Activated CD4-positive, alpha-beta memory T cell treated with anti-CD3 and anti-CD28 coated beads for 36 hours (primary cell): ENCODE data around the gene TMSB15A. TPM values are rescaled to one million over a fixed set of nuclear protein-coding genes. Genes with fewer than 3 reads are reported as not detected.
"Not testable (repeated sequence)": the region's sequence is repeated elsewhere in the genome, so short reads cannot be mapped to it uniquely, and the experiment has no call there.

ENCODE experiments used
- CTCF ChIA-PET: fragments of 350-600 bp; sonication (Branson Sonifier 250); formaldehyde crosslinking; loops from one replicate; lab custom pipeline; 2021; ENCODE audit warnings: antibody characterized with exemption, inconsistent platforms; lab: Charles Lee
- POLR2A ChIA-PET: fragments of 350-600 bp; sonication (Branson Sonifier 250); formaldehyde crosslinking; loops from one replicate; lab custom pipeline; 2021; ENCODE audit warnings: antibody characterized with exemption; lab: Charles Lee
- DNase-seq: peaks from one replicate; pipeline ENCODE4 v3.0.0-alpha.2; 2020
- H3K27ac Mint-ChIP-seq: one replicate; pipeline ENCODE4 v1.8.0; 2021; ENCODE audit warnings: mixed read lengths
- H3K27me3 Mint-ChIP-seq: one replicate; pipeline ENCODE4 v1.8.0; 2021; ENCODE audit warnings: mixed read lengths
- H3K36me3 Mint-ChIP-seq: one replicate; pipeline ENCODE4 v1.8.0; 2021; ENCODE audit warnings: mixed read lengths
- H3K4me1 Mint-ChIP-seq: one replicate; pipeline ENCODE4 v1.8.0; 2021; ENCODE audit warnings: low read depth, mixed read lengths
- H3K4me3 Mint-ChIP-seq: one replicate; pipeline ENCODE4 v1.8.0; 2021; ENCODE audit warnings: mild to moderate bottlenecking, mixed read lengths
- H3K9me3 Mint-ChIP-seq: one replicate; pipeline ENCODE4 v1.8.0; 2021; ENCODE audit warnings: mixed read lengths
- intact Hi-C: fragments of 100-400 bp; cut with micrococcal nuclease; formaldehyde crosslinking; loops from one replicate; pipeline ENCODE4 v1.15.1; 2023
- total RNA-seq, 2 experiments: library from RNA; stranded (reverse); gene quantifications; one replicate each; pipeline ENCODE4 v1.2.3, GENCODE V29; 2021

TMSB15A gene
- total RNA-seq = under 1 TPM; 0.45 to 0.70 TPM

DNA sequence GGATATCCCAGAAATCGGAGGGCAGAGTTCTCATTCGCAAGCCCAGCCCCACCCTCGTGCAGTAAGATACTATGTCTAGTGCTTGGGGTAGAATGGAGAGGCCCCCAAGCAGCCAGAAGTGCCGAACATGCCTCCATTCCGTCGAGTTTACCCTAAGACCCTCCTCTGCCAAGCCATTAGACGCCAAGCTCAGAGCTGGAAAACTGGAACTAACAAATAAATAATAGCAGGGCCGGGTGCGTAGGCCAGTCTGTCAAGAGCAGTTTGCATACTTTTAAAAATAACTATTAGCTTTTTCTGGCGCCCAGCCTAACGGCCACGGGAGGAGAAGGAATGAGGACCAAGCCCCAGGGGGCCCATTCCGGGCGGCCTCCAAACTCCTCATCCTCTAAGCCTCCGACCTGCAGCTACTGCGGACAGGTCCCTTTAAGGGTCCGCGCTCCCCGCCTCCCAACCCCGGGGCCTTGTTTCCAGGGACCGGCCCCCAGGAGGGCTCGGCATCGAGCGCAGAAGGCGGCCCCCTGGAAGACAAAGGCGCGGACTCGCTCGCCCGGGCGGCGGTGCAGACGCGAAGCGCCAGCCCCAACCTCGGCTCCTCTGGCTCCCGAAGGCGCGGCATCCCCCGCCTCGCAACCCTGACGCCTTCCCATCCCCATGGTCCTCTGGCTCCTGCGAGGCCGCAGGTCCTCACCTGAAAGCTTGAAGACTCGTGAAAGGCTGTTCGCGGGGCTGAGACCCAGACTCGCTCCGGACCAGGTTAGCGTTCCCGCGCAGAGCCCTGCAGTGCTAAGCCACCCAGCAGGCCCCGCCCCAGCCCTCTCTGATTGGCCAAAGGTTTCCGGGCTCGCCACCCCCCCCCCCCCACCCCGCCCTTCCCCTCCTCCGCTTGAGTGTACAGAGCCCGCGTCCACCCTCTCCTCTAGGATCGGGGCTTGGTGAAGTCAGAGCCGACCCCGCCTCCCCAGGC lies at the start of gene TMSB15A:
TMSB15A (minus strand) TSS at position 765 of the 967 bp plus-strand sequence.
- Mint-ChIP-seq H3K4me1 (peaks cover 8% of the 10 kb centered on the region), H3K36me3 (no peaks in the 10 kb centered on the region), H3K9me3 (no peaks in the 10 kb centered on the region), H3K4me3 (peak within 1 kb of the TSS; percentile 73), H3K27ac (no peak within 1 kb of the TSS), H3K27me3 (peaks cover 25% of the 10 kb centered on the region)
- intact Hi-C loops = no loop called here
- ChIA-PET CTCF (no interaction called here), POLR2A (no interaction called here)
- peak; percentile 66 for DNase-seq

DNA sequence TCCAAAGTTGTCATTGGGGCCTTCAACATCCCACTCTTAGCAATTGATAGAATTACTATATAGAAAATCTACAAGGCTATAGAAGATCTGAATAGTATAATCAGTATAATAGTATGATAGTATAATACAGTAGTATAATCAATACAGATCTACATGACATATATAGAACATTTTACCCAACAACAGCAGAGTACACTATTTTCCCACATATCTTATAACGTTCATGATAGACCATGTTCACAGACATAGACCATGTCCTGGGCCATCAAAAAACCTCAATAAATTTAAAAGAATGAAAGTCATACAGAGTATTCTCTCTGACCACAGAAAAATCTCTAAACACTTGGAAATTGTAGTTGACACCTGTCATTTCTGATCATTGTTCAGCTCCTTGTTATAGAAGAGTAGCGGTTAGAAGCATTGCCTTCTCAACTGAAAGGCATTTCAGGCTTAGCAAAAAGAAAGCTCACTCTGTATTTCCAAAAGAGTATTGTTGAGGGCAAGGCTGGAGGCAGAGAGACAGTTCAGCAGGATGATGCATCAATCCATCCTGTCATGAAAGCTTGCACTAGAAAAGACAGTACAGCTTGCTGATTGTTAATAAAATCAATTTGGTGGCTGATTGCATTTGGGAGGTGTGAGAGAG lies 44.0 kb upstream of the TMSB15A start:
- no peak overlapping the region for H3K4me3 Mint-ChIP-seq
- H3K27ac Mint-ChIP-seq = no peak overlapping the region
- no peaks in the 10 kb centered on the region for H3K27me3 Mint-ChIP-seq
- H3K9me3 Mint-ChIP-seq = no peaks in the 10 kb centered on the region
- intact Hi-C loops = loop anchor here (10.0 kb wide), 1 partner anchor 94 kb away; the partner anchor contains the start of gene GPRASP1
- DNase-seq = no peak
- ChIA-PET CTCF (no interaction called here), POLR2A (interaction anchor here (1.6 kb wide), 1 partner anchor 38 kb away, joined by 4 read pairs; the partner anchor contains the start of gene ARMCX5)
- H3K4me1 Mint-ChIP-seq = no peaks in the 10 kb centered on the region
- no peaks in the 10 kb centered on the region for H3K36me3 Mint-ChIP-seq

GRCh38 chrX:102558607-102559006 lies 42.1 kb upstream of the TMSB15A start:
- DNase-seq = no peak
- no peaks in the 10 kb centered on the region for H3K4me1 Mint-ChIP-seq
- H3K9me3 Mint-ChIP-seq = no peaks in the 10 kb centered on the region
- intact Hi-C loops = no loop called here
- ChIA-PET CTCF (no interaction called here), POLR2A (no interaction called here)
- no peaks in the 10 kb centered on the region for H3K27me3 Mint-ChIP-seq
- no peaks in the 10 kb centered on the region for H3K36me3 Mint-ChIP-seq
- no peak overlapping the region for H3K27ac Mint-ChIP-seq
- H3K4me3 Mint-ChIP-seq = no peak overlapping the region

DNA sequence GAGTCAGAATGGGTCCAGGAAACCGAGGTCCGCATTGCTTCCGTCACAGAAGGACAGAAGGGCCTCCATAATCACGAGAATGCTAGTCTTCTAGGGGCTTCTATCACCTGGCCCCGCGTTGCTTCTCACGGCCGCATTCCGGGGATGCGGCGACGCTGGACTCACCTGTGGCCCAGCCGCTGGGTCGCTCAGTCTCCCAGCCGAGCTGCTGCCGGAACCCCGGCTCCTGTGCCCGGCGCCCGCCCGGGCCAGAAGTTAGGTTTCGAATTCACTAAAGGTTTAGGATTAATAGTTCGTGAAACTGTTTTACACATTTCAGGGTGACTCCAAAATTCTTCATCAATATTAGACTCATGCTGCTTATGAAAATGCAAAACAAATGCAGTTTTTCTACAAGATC lies 31.7 kb upstream of the TMSB15A start:
- ChIA-PET POLR2A (no interaction called here), CTCF (no interaction called here)
- no peak for DNase-seq
- Mint-ChIP-seq H3K27me3 (peaks cover 6% of the 10 kb centered on the region), H3K4me1 (no peaks in the 10 kb centered on the region), H3K27ac (no peak overlapping the region), H3K4me3 (no peak overlapping the region), H3K36me3 (no peaks in the 10 kb centered on the region), H3K9me3 (no peaks in the 10 kb centered on the region)
- intact Hi-C loops = no loop called here

DNA sequence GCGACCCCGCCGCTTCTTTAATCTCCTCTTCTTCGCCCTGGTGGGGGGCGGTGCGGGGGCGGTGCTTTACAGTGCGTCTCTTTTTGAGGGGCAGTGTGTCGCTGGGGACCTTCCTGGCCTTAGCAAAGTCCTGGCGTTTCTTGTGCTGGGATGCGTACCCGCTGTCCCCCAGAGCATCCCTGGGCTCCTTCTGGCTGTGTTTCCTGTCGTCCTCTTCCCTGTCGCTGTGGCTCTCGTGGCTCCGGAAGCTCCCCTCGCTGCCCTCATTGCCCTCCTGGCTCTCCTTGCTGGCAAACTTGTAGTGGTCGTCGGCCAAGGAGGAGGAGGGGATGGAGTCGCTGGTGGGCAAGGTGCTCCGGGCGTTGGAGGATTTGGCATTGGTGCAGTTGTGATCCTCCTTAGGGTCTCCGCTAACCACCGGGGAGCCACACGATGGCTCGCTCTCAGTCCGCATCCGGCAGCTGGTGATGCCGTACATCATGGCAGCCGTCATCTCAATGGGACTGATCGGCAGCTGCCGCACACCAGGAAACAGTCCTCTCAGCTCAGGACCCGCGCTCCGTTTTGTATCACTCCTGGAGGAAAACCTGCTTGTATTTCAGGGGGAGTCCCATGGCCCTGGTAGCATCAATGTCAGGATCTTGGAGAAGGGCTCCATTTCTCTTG lies 30.4 kb upstream of the TMSB15A start:
- peak overlapping the region; percentile 70 for H3K4me3 Mint-ChIP-seq
- no peak overlapping the region for H3K27ac Mint-ChIP-seq
- ChIA-PET CTCF (no interaction called here), POLR2A (no interaction called here)
- no peaks in the 10 kb centered on the region for H3K4me1 Mint-ChIP-seq
- intact Hi-C loops = no loop called here
- peak; percentile 32 for DNase-seq
- H3K27me3 Mint-ChIP-seq = peaks cover 6% of the 10 kb centered on the region
- H3K9me3 Mint-ChIP-seq = no peaks in the 10 kb centered on the region
- no peaks in the 10 kb centered on the region for H3K36me3 Mint-ChIP-seq

DNA sequence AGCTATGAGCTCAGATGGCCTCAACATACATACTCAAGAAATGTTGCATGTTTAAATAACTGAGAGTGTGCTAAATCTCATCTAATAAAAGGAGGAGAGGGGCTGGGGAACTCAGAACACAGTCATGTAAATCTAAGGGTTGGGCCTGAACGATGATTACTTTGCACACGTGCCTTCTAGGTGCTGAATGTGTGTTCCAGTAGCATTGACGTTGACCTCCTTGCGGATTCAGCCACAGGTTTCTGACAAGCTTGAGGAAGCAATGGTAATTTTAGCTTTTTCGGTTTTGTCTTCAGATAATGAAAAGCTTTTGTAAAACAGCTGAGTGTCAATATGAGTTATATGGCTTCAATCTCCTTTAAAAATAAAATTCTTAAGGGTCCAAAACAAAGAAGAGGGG lies 29.6 kb upstream of the TMSB15A start:
- H3K4me1 Mint-ChIP-seq, intact Hi-C loops, CTCF ChIA-PET, POLR2A ChIA-PET, H3K27me3 Mint-ChIP-seq, H3K4me3 Mint-ChIP-seq, H3K9me3 Mint-ChIP-seq, H3K36me3 Mint-ChIP-seq, H3K27ac Mint-ChIP-seq, DNase-seq: not testable (repeated sequence)

DNA sequence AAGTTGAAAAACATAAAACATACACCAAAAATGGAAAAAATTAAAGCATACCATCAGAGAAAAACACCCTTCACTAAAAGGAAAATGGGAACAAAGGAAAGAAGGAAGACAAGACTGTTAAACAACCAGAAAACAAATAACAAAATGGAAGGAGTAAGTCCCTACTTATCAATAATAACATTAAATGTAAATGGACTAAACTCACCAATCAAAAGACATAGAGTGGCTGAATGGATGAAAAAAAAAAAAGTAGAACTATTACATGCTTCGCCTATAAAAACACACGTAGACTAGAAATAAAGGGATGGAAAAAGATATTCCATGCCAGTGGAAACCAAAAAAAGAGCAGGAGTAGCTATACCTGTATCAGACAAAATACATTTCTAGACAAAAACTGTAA lies 19.4 kb upstream of the TMSB15A start:
- no peak overlapping the region for H3K4me3 Mint-ChIP-seq
- ChIA-PET POLR2A (no interaction called here), CTCF (interaction anchor here (0.7 kb wide), 1 partner anchor 192 kb away, joined by 3 read pairs; no protein-coding TSS in a partner anchor)
- H3K27me3 Mint-ChIP-seq = peaks cover 3% of the 10 kb centered on the region
- H3K4me1 Mint-ChIP-seq = no peaks in the 10 kb centered on the region
- DNase-seq = no peak
- intact Hi-C loops = no loop called here
- H3K9me3 Mint-ChIP-seq = no peaks in the 10 kb centered on the region
- no peaks in the 10 kb centered on the region for H3K36me3 Mint-ChIP-seq
- no peak overlapping the region for H3K27ac Mint-ChIP-seq

GRCh38 chrX:102517326-102517725 lies 787 bp upstream of the TMSB15A start:
- Mint-ChIP-seq H3K4me1 (peaks cover 8% of the 10 kb centered on the region), H3K9me3 (no peaks in the 10 kb centered on the region), H3K4me3 (no peak overlapping the region), H3K27ac (no peak overlapping the region), H3K36me3 (no peaks in the 10 kb centered on the region), H3K27me3 (peaks cover 24% of the 10 kb centered on the region)
- intact Hi-C loops = no loop called here
- ChIA-PET POLR2A (no interaction called here), CTCF (no interaction called here)
- no peak for DNase-seq

DNA sequence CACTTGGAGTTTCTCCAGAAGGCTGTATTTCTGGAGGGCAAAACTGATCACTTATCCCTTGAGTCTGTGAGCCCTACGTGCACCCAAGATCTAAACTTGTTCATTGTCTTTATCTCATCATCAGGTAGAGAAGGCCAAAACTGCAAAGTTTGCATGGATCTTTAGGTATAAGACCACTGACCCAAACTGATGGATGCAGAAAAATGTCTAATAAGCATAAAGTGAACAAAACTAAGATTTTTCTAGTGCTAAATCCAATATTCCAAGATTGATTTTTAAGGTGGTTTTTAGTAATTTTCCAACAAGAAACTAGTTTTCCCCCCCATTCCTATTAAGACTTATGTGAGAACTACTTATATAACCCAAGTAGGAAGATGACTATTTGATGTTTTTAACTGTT lies 2.0 kb downstream of the TMSB15A start:
- H3K27me3 Mint-ChIP-seq = peaks cover 30% of the 10 kb centered on the region
- ChIA-PET POLR2A (no interaction called here), CTCF (no interaction called here)
- no peak for DNase-seq
- peaks cover 8% of the 10 kb centered on the region for H3K4me1 Mint-ChIP-seq
- H3K36me3 Mint-ChIP-seq = no peaks in the 10 kb centered on the region
- H3K4me3 Mint-ChIP-seq = no peak overlapping the region
- H3K9me3 Mint-ChIP-seq = no peaks in the 10 kb centered on the region
- intact Hi-C loops = no loop called here
- no peak overlapping the region for H3K27ac Mint-ChIP-seq

GRCh38 chrX:102498732-102499131 lies 17.8 kb downstream of the TMSB15A start:
- CTCF ChIA-PET = no interaction called here
- Mint-ChIP-seq H3K27me3 (no peaks in the 10 kb centered on the region), H3K4me1 (no peaks in the 10 kb centered on the region), H3K9me3 (peaks cover 4% of the 10 kb centered on the region), H3K4me3 (no peak overlapping the region), H3K27ac (no peak overlapping the region), H3K36me3 (peaks cover 2% of the 10 kb centered on the region)
- no peak for DNase-seq
- POLR2A ChIA-PET = no interaction called here
- intact Hi-C loops = no loop called here

DNA sequence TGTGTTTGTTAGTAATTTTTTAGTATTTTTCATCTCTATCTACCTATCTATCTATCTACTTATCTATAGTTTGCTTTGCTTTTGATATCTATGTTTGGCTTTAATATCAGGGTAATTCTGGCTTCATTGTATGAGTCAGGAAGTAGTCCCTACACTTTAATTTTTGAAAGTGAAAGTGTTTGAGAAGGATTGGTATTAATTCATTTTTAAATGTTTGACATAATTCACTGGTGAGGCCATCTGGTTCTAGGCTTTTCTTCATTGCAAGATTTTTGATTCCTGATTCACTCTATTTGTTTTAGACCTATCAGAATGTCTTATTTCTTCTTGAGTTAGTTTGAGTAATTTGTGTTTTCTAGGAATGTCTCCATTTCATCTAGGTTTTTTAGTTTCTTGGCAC lies 24.8 kb downstream of the TMSB15A start:
- H3K36me3 Mint-ChIP-seq = no peaks in the 10 kb centered on the region
- H3K9me3 Mint-ChIP-seq = no peaks in the 10 kb centered on the region
- intact Hi-C loops = no loop called here
- CTCF ChIA-PET = interaction anchor here (1.0 kb wide), 1 partner anchor 459 kb away, joined by 3 read pairs; no protein-coding TSS in a partner anchor
- no peaks in the 10 kb centered on the region for H3K27me3 Mint-ChIP-seq
- no peak overlapping the region for H3K27ac Mint-ChIP-seq
- H3K4me1 Mint-ChIP-seq = no peaks in the 10 kb centered on the region
- no peak for DNase-seq
- POLR2A ChIA-PET = no interaction called here
- H3K4me3 Mint-ChIP-seq = no peak overlapping the region

GRCh38 chrX:102478765-102479164 lies 37.8 kb downstream of the TMSB15A start:
- H3K27ac Mint-ChIP-seq, H3K36me3 Mint-ChIP-seq, H3K4me3 Mint-ChIP-seq, DNase-seq, H3K4me1 Mint-ChIP-seq, POLR2A ChIA-PET, H3K27me3 Mint-ChIP-seq, intact Hi-C loops, H3K9me3 Mint-ChIP-seq, CTCF ChIA-PET: not testable (repeated sequence)
